NK-92 (cell line): ENCODE data around the gene FKBP6.
"Not testable (repeated sequence)": the region's sequence is repeated elsewhere in the genome, so short reads cannot be mapped to it uniquely, and the experiment has no call there.

Source experiments
- DNase-seq: peaks from one replicate; lab custom pipeline; 2025; ENCODE audit not compliant: unreplicated experiment; lab: John Stamatoyannopoulos, UW

Gene FKBP6

GRCh38 chr7:73354196-73354595 is 26.2 kb downstream of the FKBP6 start:
- DNase-seq = no peak

GRCh38 chr7:73354821-73355220 is 26.9 kb downstream of the FKBP6 start:
- DNase-seq = no peak

GRCh38 chr7:73356159-73356558 is 28.2 kb downstream of the FKBP6 start:
- no peak for DNase-seq

GRCh38 chr7:73358590-73359275 is 30.8 kb downstream of the FKBP6 start:
- no peak for DNase-seq

- no peak for DNase-seq
Observed at GRCh38 chr7:73359306-73359705, 31.3 kb downstream of the FKBP6 start.

- DNase-seq = no peak
Observed at GRCh38 chr7:73359746-73360375, 31.9 kb downstream of the FKBP6 start.

- not testable (repeated sequence) for DNase-seq
Observed at GRCh38 chr7:73360590-73360989, 32.6 kb downstream of the FKBP6 start.

- DNase-seq = no peak
Observed at GRCh38 chr7:73363225-73364005, 35.5 kb downstream of the FKBP6 start.

- no peak for DNase-seq
Observed at GRCh38 chr7:73364006-73364728, 36.2 kb downstream of the FKBP6 start.

- no peak for DNase-seq
Observed at GRCh38 chr7:73366127-73366526, 38.2 kb downstream of the FKBP6 start.

- DNase-seq = no peak
Observed at GRCh38 chr7:73366990-73367389, 39.0 kb downstream of the FKBP6 start.

- no peak for DNase-seq
Observed at GRCh38 chr7:73369009-73369408, 41.0 kb downstream of the FKBP6 start.

GRCh38 chr7:73369622-73370021 is 41.7 kb downstream of the FKBP6 start:
- DNase-seq = no peak

GRCh38 chr7:73373741-73374140 is 45.8 kb downstream of the FKBP6 start:
- no peak for DNase-seq

- DNase-seq = not testable (repeated sequence)
Observed at GRCh38 chr7:73376262-73376661, 48.3 kb downstream of the FKBP6 start.

- DNase-seq = no peak
Observed at GRCh38 chr7:73376671-73377412, 48.9 kb downstream of the FKBP6 start.

GRCh38 chr7:73377413-73378200 is 49.6 kb downstream of the FKBP6 start:
- not testable (repeated sequence) for DNase-seq

- no peak for DNase-seq
Observed at GRCh38 chr7:73382934-73383503, 55.1 kb downstream of the FKBP6 start.

- DNase-seq = no peak
Observed at GRCh38 chr7:73387221-73387828, 59.4 kb downstream of the FKBP6 start.
